A673 (cell line): ENCODE data around the gene SLC18A2.
"Not testable (repeated sequence)": the region's sequence is repeated elsewhere in the genome, so short reads cannot be mapped to it uniquely, and the experiment has no call there.

ENCODE experiments used
- EZH2 ChIP-seq: fragments of 200-600 bp; sonication (generic); IDR thresholded peaks from 2 replicates; pipeline ENCODE4 v1.6.1; 2017; ENCODE audit warnings: borderline replicate concordance, low read depth, mild to moderate bottlenecking, mixed read lengths, antibody characterized with exemption, low read length; ENCODE audit not compliant: poor library complexity, severe bottlenecking
- TF ChIP-seq, protein P1 (sequence below): fragments of 300-800, 200-600 bp; sonication (generic); conservative IDR thresholded peaks from 2 replicates; pipeline ENCODE4 v1.5.1; 2017; ENCODE audit warnings: low read depth, mild to moderate bottlenecking, antibody characterized with exemption, low read length, moderate library complexity, mixed read lengths

DNA sequence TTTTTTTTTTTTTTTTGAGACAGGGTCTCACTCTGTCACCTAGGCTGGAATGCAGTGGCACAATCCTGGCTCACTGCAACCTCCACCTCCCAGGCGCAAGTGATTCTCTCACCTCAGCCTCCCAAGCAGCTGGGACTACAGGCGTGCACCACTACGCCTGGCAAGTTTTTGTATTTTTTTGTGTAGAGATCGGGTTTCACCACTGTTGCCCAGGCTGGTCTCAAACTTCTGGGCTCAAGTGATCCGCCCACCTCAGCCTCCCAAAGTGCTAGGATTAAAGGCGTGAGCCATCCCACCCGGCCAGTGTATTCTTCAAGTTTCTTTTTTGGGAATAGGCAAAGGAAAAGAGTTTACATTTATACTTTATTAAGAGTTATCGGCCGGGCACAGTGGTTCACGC is 50.0 kb downstream of the SLC18A2 start:
- TF ChIP-seq, protein P1, sequence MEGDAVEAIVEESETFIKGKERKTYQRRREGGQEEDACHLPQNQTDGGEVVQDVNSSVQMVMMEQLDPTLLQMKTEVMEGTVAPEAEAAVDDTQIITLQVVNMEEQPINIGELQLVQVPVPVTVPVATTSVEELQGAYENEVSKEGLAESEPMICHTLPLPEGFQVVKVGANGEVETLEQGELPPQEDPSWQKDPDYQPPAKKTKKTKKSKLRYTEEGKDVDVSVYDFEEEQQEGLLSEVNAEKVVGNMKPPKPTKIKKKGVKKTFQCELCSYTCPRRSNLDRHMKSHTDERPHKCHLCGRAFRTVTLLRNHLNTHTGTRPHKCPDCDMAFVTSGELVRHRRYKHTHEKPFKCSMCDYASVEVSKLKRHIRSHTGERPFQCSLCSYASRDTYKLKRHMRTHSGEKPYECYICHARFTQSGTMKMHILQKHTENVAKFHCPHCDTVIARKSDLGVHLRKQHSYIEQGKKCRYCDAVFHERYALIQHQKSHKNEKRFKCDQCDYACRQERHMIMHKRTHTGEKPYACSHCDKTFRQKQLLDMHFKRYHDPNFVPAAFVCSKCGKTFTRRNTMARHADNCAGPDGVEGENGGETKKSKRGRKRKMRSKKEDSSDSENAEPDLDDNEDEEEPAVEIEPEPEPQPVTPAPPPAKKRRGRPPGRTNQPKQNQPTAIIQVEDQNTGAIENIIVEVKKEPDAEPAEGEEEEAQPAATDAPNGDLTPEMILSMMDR, result not testable (repeated sequence)
- TF ChIP-seq EZH2, result not testable (repeated sequence)
